ENCODE results near the gene ANKRD44.
A peak's percentile ranks its signal among the peaks of the same experiment; 100 is the strongest.
"Not testable (repeated sequence)": the region's sequence is repeated elsewhere in the genome, so short reads cannot be mapped to it uniquely, and the experiment has no call there.

Gene ANKRD44

GRCh38 chr2:197315371-197315770, 4.8 kb upstream of the ANKRD44 start:
- DNase-seq, result no peak

- no peak for DNase-seq
These were observed 1.6 kb upstream of the ANKRD44 start for GRCh38 chr2:197312186-197312585.

GRCh38 chr2:197311421-197312033, 947 bp upstream of the ANKRD44 start:
- DNase-seq, result no peak

- DNase-seq, result no peak
These were observed 424 bp upstream of the ANKRD44 start for GRCh38 chr2:197310987-197311420.

- peak; percentile 29 for DNase-seq
These were observed 819 bp downstream of the ANKRD44 start for GRCh38 chr2:197309691-197310231.

GRCh38 chr2:197308996-197309690, 1.4 kb downstream of the ANKRD44 start:
- DNase-seq, result no peak

GRCh38 chr2:197308585-197308984, 2.0 kb downstream of the ANKRD44 start:
- DNase-seq, result no peak

GRCh38 chr2:197307933-197308521, 2.6 kb downstream of the ANKRD44 start:
- no peak for DNase-seq

- no peak for DNase-seq
These were observed 3.2 kb downstream of the ANKRD44 start for GRCh38 chr2:197307236-197307932.

- DNase-seq, result no peak
These were observed 3.9 kb downstream of the ANKRD44 start for GRCh38 chr2:197306696-197307040.

- DNase-seq, result no peak
These were observed 4.4 kb downstream of the ANKRD44 start for GRCh38 chr2:197306024-197306695.

GRCh38 chr2:197304556-197305011, 6.0 kb downstream of the ANKRD44 start:
- no peak for DNase-seq

- DNase-seq, result no peak
These were observed 10.4 kb downstream of the ANKRD44 start for GRCh38 chr2:197300139-197300538.

GRCh38 chr2:197298609-197299008, 12.0 kb downstream of the ANKRD44 start:
- no peak for DNase-seq

- DNase-seq, result no peak
These were observed 12.7 kb downstream of the ANKRD44 start for GRCh38 chr2:197297772-197298318.

GRCh38 chr2:197297266-197297665, 13.3 kb downstream of the ANKRD44 start:
- DNase-seq, result no peak

GRCh38 chr2:197296835-197297234, 13.7 kb downstream of the ANKRD44 start:
- DNase-seq, result no peak

GRCh38 chr2:197294260-197294659, 16.3 kb downstream of the ANKRD44 start:
- DNase-seq, result no peak

GRCh38 chr2:197293252-197294007, 17.1 kb downstream of the ANKRD44 start:
- DNase-seq, result no peak

GRCh38 chr2:197292619-197293018, 18.0 kb downstream of the ANKRD44 start:
- no peak for DNase-seq

- not testable (repeated sequence) for DNase-seq
These were observed 23.0 kb downstream of the ANKRD44 start for GRCh38 chr2:197287596-197287932.
